ENCODE measurements around the gene LRRC28.

Gene LRRC28

GRCh38 chr15:99403597-99403996, 152.3 kb downstream of the LRRC28 start:
- DNase-seq, result no peak

GRCh38 chr15:99404454-99404853, 153.2 kb downstream of the LRRC28 start:
- no peak for DNase-seq

GRCh38 chr15:99406120-99406519, 154.8 kb downstream of the LRRC28 start:
- no peak for DNase-seq

GRCh38 chr15:99406716-99407487, 155.6 kb downstream of the LRRC28 start:
- no peak for DNase-seq

GRCh38 chr15:99407716-99408115, 156.4 kb downstream of the LRRC28 start:
- no peak for DNase-seq

- DNase-seq, result no peak
Observed at GRCh38 chr15:99408236-99409096, 157.2 kb downstream of the LRRC28 start.

GRCh38 chr15:99409097-99409473, 157.8 kb downstream of the LRRC28 start:
- DNase-seq, result no peak

GRCh38 chr15:99409560-99409959, 158.3 kb downstream of the LRRC28 start:
- no peak for DNase-seq

GRCh38 chr15:99410477-99410876, 159.2 kb downstream of the LRRC28 start:
- no peak for DNase-seq

- no peak for DNase-seq
Observed at GRCh38 chr15:99411234-99411633, 160.0 kb downstream of the LRRC28 start.

- no peak for DNase-seq
Observed at GRCh38 chr15:99412082-99412481, 160.8 kb downstream of the LRRC28 start.

GRCh38 chr15:99412626-99413025, 161.3 kb downstream of the LRRC28 start:
- no peak for DNase-seq

- DNase-seq, result no peak
Observed at GRCh38 chr15:99413955-99414754, 162.9 kb downstream of the LRRC28 start.

GRCh38 chr15:99414755-99415731, 163.8 kb downstream of the LRRC28 start:
- DNase-seq, result no peak

- no peak for DNase-seq
Observed at GRCh38 chr15:99416191-99417188, 165.2 kb downstream of the LRRC28 start.

- DNase-seq, result no peak
Observed at GRCh38 chr15:99421172-99421656, 169.9 kb downstream of the LRRC28 start.

- no peak for DNase-seq
Observed at GRCh38 chr15:99421758-99422157, 170.5 kb downstream of the LRRC28 start.

- DNase-seq, result no peak
Observed at GRCh38 chr15:99423186-99424130, 172.2 kb downstream of the LRRC28 start.

- no peak for DNase-seq
Observed at GRCh38 chr15:99424131-99424571, 172.9 kb downstream of the LRRC28 start.

All from NCI-H1436 (cell line).